Osteocyte (in vitro differentiated cells): ENCODE results near the gene MMP20. TPM values are rescaled to one million over a fixed set of nuclear protein-coding genes. Genes with fewer than 3 reads are reported as not detected.

Experiments used
- DNase-seq: peaks from one replicate; pipeline ENCODE4 v3.0.0; 2021; ENCODE audit warnings: mixed read lengths; ENCODE audit not compliant: unreplicated experiment; ENCODE audit errors: extremely low spot score
- H3K27ac Mint-ChIP-seq: one replicate; pipeline ENCODE4 v1.8.0; 2021; ENCODE audit warnings: mild to moderate bottlenecking, mixed read lengths; ENCODE audit not compliant: unreplicated experiment
- H3K27me3 Mint-ChIP-seq: one replicate; pipeline ENCODE4 v1.8.0; 2021; ENCODE audit warnings: mixed read lengths; ENCODE audit not compliant: unreplicated experiment
- H3K36me3 Mint-ChIP-seq: one replicate; pipeline ENCODE4 v1.8.0; 2021; ENCODE audit warnings: mixed read lengths; ENCODE audit not compliant: unreplicated experiment
- H3K4me1 Mint-ChIP-seq: one replicate; pipeline ENCODE4 v1.8.0; 2021; ENCODE audit warnings: mixed read lengths; ENCODE audit not compliant: unreplicated experiment
- H3K4me3 Mint-ChIP-seq: one replicate; pipeline ENCODE4 v1.8.0; 2021; ENCODE audit warnings: mild to moderate bottlenecking, moderate library complexity, mixed read lengths; ENCODE audit not compliant: unreplicated experiment
- H3K9me3 Mint-ChIP-seq: one replicate; pipeline ENCODE4 v1.8.0; 2021; ENCODE audit warnings: mixed read lengths; ENCODE audit not compliant: unreplicated experiment
- CTCF ChIP-seq: fragments of 200-600 bp; sonication (generic); IDR thresholded peaks from 2 replicates; pipeline ENCODE4 v1.5.0; 2021; ENCODE audit warnings: antibody characterized with exemption, mild to moderate bottlenecking, moderate library complexity
- total RNA-seq: library from RNA; stranded (reverse); gene quantifications from 2 replicates; pipeline ENCODE4 v1.2.1, GENCODE V29; 2021

MMP20 gene
- total RNA-seq, 1 donor from 2014 or later: not detected

- Mint-ChIP-seq H3K27ac (no peak overlapping the region), H3K36me3 (no peaks in the 10 kb centered on the region), H3K4me3 (no peak overlapping the region), H3K4me1 (no peaks in the 10 kb centered on the region), H3K9me3 (no peaks in the 10 kb centered on the region), H3K27me3 (peaks cover 30% of the 10 kb centered on the region)
- no peak for DNase-seq
- no peak for TF ChIP-seq CTCF
Observed at GRCh38 chr11:102653744-102654291, 28.7 kb upstream of the MMP20 start.

- Mint-ChIP-seq H3K36me3 (no peaks in the 10 kb centered on the region), H3K4me3 (no peak overlapping the region), H3K4me1 (no peaks in the 10 kb centered on the region), H3K27ac (no peak overlapping the region), H3K9me3 (no peaks in the 10 kb centered on the region), H3K27me3 (peaks cover 5% of the 10 kb centered on the region)
- no peak for DNase-seq
- TF ChIP-seq CTCF: no peak
Observed at GRCh38 chr11:102647430-102647829, 22.3 kb upstream of the MMP20 start.

GRCh38 chr11:102643941-102644340 lies 18.8 kb upstream of the MMP20 start:
- Mint-ChIP-seq H3K36me3 (no peaks in the 10 kb centered on the region), H3K27ac (no peak overlapping the region), H3K4me1 (peaks cover 5% of the 10 kb centered on the region), H3K9me3 (no peaks in the 10 kb centered on the region), H3K4me3 (no peak overlapping the region), H3K27me3 (peaks cover 5% of the 10 kb centered on the region)
- DNase-seq: no peak
- TF ChIP-seq CTCF: no peak

GRCh38 chr11:102640946-102641345 lies 15.8 kb upstream of the MMP20 start:
- no peak overlapping the region for H3K27ac Mint-ChIP-seq
- DNase-seq: no peak
- no peaks in the 10 kb centered on the region for H3K36me3 Mint-ChIP-seq
- peaks cover 4% of the 10 kb centered on the region for H3K27me3 Mint-ChIP-seq
- peaks cover 5% of the 10 kb centered on the region for H3K4me1 Mint-ChIP-seq
- H3K4me3 Mint-ChIP-seq: no peak overlapping the region
- no peaks in the 10 kb centered on the region for H3K9me3 Mint-ChIP-seq
- no peak for TF ChIP-seq CTCF

- Mint-ChIP-seq H3K36me3 (no peaks in the 10 kb centered on the region), H3K9me3 (no peaks in the 10 kb centered on the region), H3K4me3 (no peak overlapping the region), H3K4me1 (peaks cover 5% of the 10 kb centered on the region), H3K27me3 (peaks cover 4% of the 10 kb centered on the region), H3K27ac (no peak overlapping the region)
- no peak for DNase-seq
- no peak for TF ChIP-seq CTCF
Observed at GRCh38 chr11:102639656-102640055, 14.5 kb upstream of the MMP20 start.
